Cardiac muscle cell (in vitro differentiated cells and primary cell): ENCODE results near the gene IL9. TPM values are rescaled to one million over a fixed set of nuclear protein-coding genes. Genes with fewer than 3 reads are reported as not detected.

Experiments used
- DNase-seq, 2 donors: peaks; one replicate each; pipeline versions ENCODE4 v3.0.0 to v3.0.0-alpha.2; 2010 to 2017; ENCODE audit warnings: low read depth in 1 of 2, low spot score in 1 of 2
- H3K27ac ChIP-seq: fragments of 200-600 bp; sonication (generic); 2 replicates; pipeline ENCODE4 v1.5.1; 2016
- H3K27me3 ChIP-seq: fragments of 200-600 bp; sonication (generic); 2 replicates; pipeline ENCODE4 v1.6.0; 2016; ENCODE audit warnings: control low read depth
- H3K36me3 ChIP-seq: fragments of 200-600 bp; sonication (generic); 2 replicates; pipeline ENCODE4 v1.5.1; 2016; ENCODE audit warnings: control low read depth
- H3K4me1 ChIP-seq: fragments of 200-600 bp; sonication (generic); 2 replicates; pipeline ENCODE4 v1.8.1; 2017; ENCODE audit warnings: low read depth, mild to moderate bottlenecking, mixed run types
- H3K4me3 ChIP-seq: fragments of 200-600 bp; sonication (generic); 2 replicates; pipeline ENCODE4 v1.5.1; 2016; ENCODE audit warnings: mild to moderate bottlenecking
- H3K9me3 ChIP-seq: fragments of 200-600 bp; sonication (generic); 2 replicates; pipeline ENCODE4 v1.5.1; 2017; ENCODE audit warnings: low read depth, mild to moderate bottlenecking, control low read depth
- polyA plus RNA-seq: library from polyadenylated mRNA; unstranded; fragments of >200 nt; fragmentation: Nextera tagmentation; extraction: Ambion mirVana; gene quantifications from 2 replicates; pipeline ENCODE4 v1.2.1, GENCODE V29; 2016
- total RNA-seq: library from RNA; depleted of rRNA; stranded (reverse); fragments of >200 nt; gene quantifications from 2 replicates; pipeline ENCODE4 v1.2.3, GENCODE V29; 2016
- TF ChIP-seq, protein P1 (sequence below): IDR thresholded peaks from 2 replicates; pipeline ENCODE4 v1.5.1; 2012; ENCODE audit warnings: low read depth, mild to moderate bottlenecking, low read length

The IL9 gene
- total RNA-seq (not detected in 2 replicates), polyA plus RNA-seq (not detected in 2 replicates)

DNA sequence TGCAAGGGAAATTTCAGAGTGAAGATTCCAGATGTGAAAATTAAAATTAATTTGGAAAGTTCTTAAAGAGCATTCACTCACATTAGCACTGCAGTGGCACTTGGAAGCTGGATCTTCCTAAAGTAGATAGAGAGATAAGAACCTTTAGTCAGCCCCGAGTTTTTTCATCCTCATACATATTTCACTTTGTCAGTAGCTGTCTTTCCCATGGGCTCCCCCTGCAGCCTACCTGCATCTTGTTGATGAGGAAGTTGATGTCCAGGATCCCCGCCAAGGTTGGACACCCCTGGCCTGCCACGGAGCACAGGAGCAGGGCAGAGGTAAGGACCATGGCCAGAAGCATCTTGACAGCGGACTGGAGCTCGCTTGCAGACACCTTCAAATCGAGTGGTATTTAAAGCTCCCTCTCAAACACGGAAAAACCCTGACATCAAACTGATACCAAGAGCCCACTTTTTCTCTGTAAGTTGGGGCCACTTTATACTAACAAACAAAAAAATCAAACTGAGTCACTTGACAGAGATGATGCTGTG, at the start of gene IL9:
Gene IL9 (minus strand): TSS at position 368 of the 533 bp plus-strand sequence. CDS start 25 bp downstream, at position 343.
- Histone ChIP-seq H3K9me3 (no peaks in the 10 kb centered on the region), H3K27ac (no peak within 1 kb of the TSS), H3K27me3 (peaks cover 32% of the 10 kb centered on the region), H3K4me3 (no peak within 1 kb of the TSS), H3K4me1 (no peaks in the 10 kb centered on the region), H3K36me3 (no peaks in the 10 kb centered on the region)
- DNase-seq = peak in 1 of 2 donors; percentile 68
- TF ChIP-seq, protein P1, sequence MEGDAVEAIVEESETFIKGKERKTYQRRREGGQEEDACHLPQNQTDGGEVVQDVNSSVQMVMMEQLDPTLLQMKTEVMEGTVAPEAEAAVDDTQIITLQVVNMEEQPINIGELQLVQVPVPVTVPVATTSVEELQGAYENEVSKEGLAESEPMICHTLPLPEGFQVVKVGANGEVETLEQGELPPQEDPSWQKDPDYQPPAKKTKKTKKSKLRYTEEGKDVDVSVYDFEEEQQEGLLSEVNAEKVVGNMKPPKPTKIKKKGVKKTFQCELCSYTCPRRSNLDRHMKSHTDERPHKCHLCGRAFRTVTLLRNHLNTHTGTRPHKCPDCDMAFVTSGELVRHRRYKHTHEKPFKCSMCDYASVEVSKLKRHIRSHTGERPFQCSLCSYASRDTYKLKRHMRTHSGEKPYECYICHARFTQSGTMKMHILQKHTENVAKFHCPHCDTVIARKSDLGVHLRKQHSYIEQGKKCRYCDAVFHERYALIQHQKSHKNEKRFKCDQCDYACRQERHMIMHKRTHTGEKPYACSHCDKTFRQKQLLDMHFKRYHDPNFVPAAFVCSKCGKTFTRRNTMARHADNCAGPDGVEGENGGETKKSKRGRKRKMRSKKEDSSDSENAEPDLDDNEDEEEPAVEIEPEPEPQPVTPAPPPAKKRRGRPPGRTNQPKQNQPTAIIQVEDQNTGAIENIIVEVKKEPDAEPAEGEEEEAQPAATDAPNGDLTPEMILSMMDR = no peak

- TF ChIP-seq, protein P1 = peak; percentile 66
- Histone ChIP-seq H3K27me3 (peaks cover 7% of the 10 kb centered on the region), H3K9me3 (no peaks in the 10 kb centered on the region), H3K36me3 (no peaks in the 10 kb centered on the region), H3K4me1 (no peaks in the 10 kb centered on the region), H3K27ac (no peak overlapping the region), H3K4me3 (no peak overlapping the region)
- DNase-seq = peak; percentile 87 to 93
These were observed 49.4 kb upstream of the IL9 start for GRCh38 chr5:135944967-135945560.

DNA sequence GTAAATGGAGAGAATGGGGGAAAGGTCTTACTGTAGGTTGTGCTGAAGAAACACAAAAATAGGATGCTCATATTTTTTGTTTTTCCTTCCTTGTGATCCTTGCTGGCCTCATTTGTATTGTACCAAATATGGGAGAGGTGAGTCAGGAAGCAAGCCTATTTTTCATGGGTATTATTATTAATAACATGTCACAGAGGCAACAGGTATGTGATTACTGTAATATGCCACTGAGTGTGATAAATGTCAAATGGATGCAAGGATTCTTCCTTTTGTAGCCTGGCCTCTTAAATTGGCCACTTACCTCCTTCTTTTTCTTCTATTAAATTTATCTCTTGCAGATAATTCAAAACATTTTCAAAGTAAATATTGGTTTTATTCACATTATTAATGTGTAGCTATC, 48.9 kb upstream of the IL9 start:
- DNase-seq = no peak
- Histone ChIP-seq H3K4me1 (no peaks in the 10 kb centered on the region), H3K27me3 (peaks cover 3% of the 10 kb centered on the region), H3K27ac (no peak overlapping the region), H3K36me3 (no peaks in the 10 kb centered on the region), H3K4me3 (no peak overlapping the region), H3K9me3 (no peaks in the 10 kb centered on the region)
- TF ChIP-seq, protein P1 = no peak

GRCh38 chr5:135942202-135942771, 46.6 kb upstream of the IL9 start:
- no peak for DNase-seq
- no peaks in the 10 kb centered on the region for H3K36me3 ChIP-seq
- H3K27ac ChIP-seq = no peak overlapping the region
- H3K4me1 ChIP-seq = no peaks in the 10 kb centered on the region
- TF ChIP-seq, protein P1 = no peak
- peaks cover 26% of the 10 kb centered on the region for H3K27me3 ChIP-seq
- H3K4me3 ChIP-seq = no peak overlapping the region
- H3K9me3 ChIP-seq = no peaks in the 10 kb centered on the region

DNA sequence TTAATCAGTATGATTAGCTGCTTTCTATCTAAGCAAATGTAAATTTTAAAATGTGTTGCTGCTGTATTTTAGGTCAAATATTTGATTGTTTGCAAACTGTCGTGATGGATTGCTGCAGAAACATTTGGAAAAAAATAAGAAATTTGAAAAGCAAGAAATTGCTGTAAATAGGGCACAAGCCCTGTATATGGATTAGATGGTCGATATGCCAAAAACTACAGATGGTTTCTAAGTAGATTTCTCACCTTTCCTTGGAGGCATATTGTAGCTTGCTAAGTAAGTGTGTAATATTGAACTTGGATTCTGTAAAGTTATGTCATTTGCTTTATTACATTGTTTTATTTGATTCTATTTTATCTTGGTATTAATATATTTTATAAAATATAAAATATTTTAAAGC, 46.1 kb upstream of the IL9 start:
- TF ChIP-seq, protein P1 = no peak
- no peak overlapping the region for H3K4me3 ChIP-seq
- H3K4me1 ChIP-seq = no peaks in the 10 kb centered on the region
- no peaks in the 10 kb centered on the region for H3K9me3 ChIP-seq
- DNase-seq = no peak
- H3K36me3 ChIP-seq = no peaks in the 10 kb centered on the region
- H3K27me3 ChIP-seq = peaks cover 32% of the 10 kb centered on the region
- H3K27ac ChIP-seq = no peak overlapping the region
